ENCODE measurements around the gene CCDC146.

GRCh38 chr7:77226357-77226839, 104.0 kb downstream of the CCDC146 start:
- TF ChIP-seq POLR2AphosphoS5 (IDR thresholded peaks at IDR 0.05; ENCODE audit: low read depth, low read length): no peak
- TF ChIP-seq POLR2A (IDR thresholded peaks at IDR 0.05; ENCODE audit: low read depth, low read length): no peak
- no peak for TF ChIP-seq TAF1 (IDR thresholded peaks at IDR 0.05; ENCODE audit: low read depth, low read length)
- no peak for TF ChIP-seq POU2F2 (IDR thresholded peaks at IDR 0.05; ENCODE audit: low read depth, low read length)
- no peak for TF ChIP-seq PAX5 (IDR thresholded peaks at IDR 0.05; ENCODE audit: insufficient read depth, low read length, severe bottlenecking)
